Glutamatergic neuron (in vitro differentiated cells): ENCODE data around the gene SLC17A9. TPM values are rescaled to one million over a fixed set of nuclear protein-coding genes. Genes with fewer than 3 reads are reported as not detected.

Experiments
- DNase-seq: peaks from one replicate; pipeline ENCODE4 v3.0.0; 2022
- H3K27ac Mint-ChIP-seq: one replicate; pipeline ENCODE4 v1.8.0; 2020; ENCODE audit warnings: mild to moderate bottlenecking, mixed read lengths, inconsistent platforms; ENCODE audit not compliant: unreplicated experiment
- H3K27me3 Mint-ChIP-seq: one replicate; pipeline ENCODE4 v1.8.0; 2020; ENCODE audit warnings: mild to moderate bottlenecking, moderate library complexity, mixed read lengths, inconsistent platforms; ENCODE audit not compliant: unreplicated experiment
- H3K36me3 Mint-ChIP-seq: one replicate; pipeline ENCODE4 v1.8.0; 2020; ENCODE audit warnings: mild to moderate bottlenecking, mixed read lengths, inconsistent platforms; ENCODE audit not compliant: unreplicated experiment
- H3K4me1 Mint-ChIP-seq: one replicate; pipeline ENCODE4 v1.8.0; 2020; ENCODE audit warnings: mild to moderate bottlenecking, low read depth, mixed read lengths, inconsistent platforms; ENCODE audit not compliant: unreplicated experiment
- H3K4me3 Mint-ChIP-seq: one replicate; pipeline ENCODE4 v1.8.0; 2020; ENCODE audit warnings: mild to moderate bottlenecking, mixed read lengths, inconsistent platforms; ENCODE audit not compliant: unreplicated experiment
- H3K9me3 Mint-ChIP-seq: one replicate; pipeline ENCODE4 v1.8.0; 2020; ENCODE audit warnings: mild to moderate bottlenecking, moderate library complexity, mixed read lengths, inconsistent platforms; ENCODE audit not compliant: unreplicated experiment
- CTCF ChIP-seq: fragments of 200-600 bp; sonication (generic); IDR thresholded peaks from one replicate; pipeline ENCODE4 v1.5.0; 2021; ENCODE audit not compliant: partially characterized antibody, unreplicated experiment
- total RNA-seq: library from RNA; stranded (reverse); fragmentation: NEBNext Ultra II Directional; extraction: Animal tissue kit (Norgen Biotek cat#: 25700); gene quantifications from one replicate; pipeline ENCODE4 v1.2.1, GENCODE V29; 2021; ENCODE audit not compliant: unreplicated experiment

SLC17A9 gene
- total RNA-seq, 1 donor from 2014 or later: 1.8 TPM

- peak overlapping the region; percentile 40 for H3K27ac Mint-ChIP-seq
- no peaks in the 10 kb centered on the region for H3K36me3 Mint-ChIP-seq
- peaks cover 42% of the 10 kb centered on the region for H3K4me1 Mint-ChIP-seq
- H3K27me3 Mint-ChIP-seq: peaks cover 6% of the 10 kb centered on the region
- H3K9me3 Mint-ChIP-seq: peaks cover 5% of the 10 kb centered on the region
- H3K4me3 Mint-ChIP-seq: no peak overlapping the region
- no peak for DNase-seq
- TF ChIP-seq CTCF: no peak
Observed at GRCh38 chr20:62910777-62911497, 41.6 kb upstream of the SLC17A9 start.

DNA sequence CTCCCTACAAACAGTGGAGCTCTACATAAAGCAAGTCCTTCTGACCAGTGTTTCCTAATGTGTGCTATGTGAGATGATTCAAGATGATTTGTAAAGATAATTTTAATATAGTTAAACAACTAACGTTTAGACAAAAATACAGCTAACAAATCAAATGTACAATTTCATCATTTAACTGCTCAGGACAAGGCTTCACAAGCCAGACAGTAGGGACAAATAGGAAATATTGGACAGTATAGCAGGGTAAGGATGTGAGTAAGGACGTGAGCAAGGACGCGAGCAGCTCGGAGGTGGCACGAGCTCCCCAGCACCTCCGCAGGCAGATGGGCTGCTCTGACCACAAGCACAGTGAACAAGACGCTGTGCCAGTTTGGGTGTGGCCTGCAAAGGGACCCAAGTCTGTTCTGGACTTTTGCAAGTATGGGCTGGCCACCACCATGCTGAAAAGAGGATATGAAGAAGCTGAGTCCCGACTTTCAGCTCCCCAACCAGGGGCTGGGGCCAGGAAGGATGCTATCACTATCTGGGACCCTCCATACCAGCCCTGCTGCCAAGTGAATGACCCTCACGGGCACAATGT lies 40.7 kb upstream of the SLC17A9 start:
- H3K9me3 Mint-ChIP-seq: peaks cover 5% of the 10 kb centered on the region
- no peak overlapping the region for H3K4me3 Mint-ChIP-seq
- no peak for DNase-seq
- H3K27me3 Mint-ChIP-seq: peaks cover 6% of the 10 kb centered on the region
- TF ChIP-seq CTCF: no peak
- peak overlapping the region; percentile 43 for H3K27ac Mint-ChIP-seq
- peaks cover 46% of the 10 kb centered on the region for H3K4me1 Mint-ChIP-seq
- H3K36me3 Mint-ChIP-seq: no peaks in the 10 kb centered on the region

- Mint-ChIP-seq H3K9me3 (peaks cover 5% of the 10 kb centered on the region), H3K36me3 (no peaks in the 10 kb centered on the region), H3K4me1 (peaks cover 55% of the 10 kb centered on the region), H3K27me3 (peaks cover 6% of the 10 kb centered on the region), H3K4me3 (peak overlapping the region; percentile 64), H3K27ac (peak overlapping the region; percentile 82)
- TF ChIP-seq CTCF: no peak
- no peak for DNase-seq
Observed at GRCh38 chr20:62913043-62913630, 39.4 kb upstream of the SLC17A9 start.

GRCh38 chr20:62914436-62914835 lies 38.1 kb upstream of the SLC17A9 start:
- TF ChIP-seq CTCF: no peak
- peaks cover 64% of the 10 kb centered on the region for H3K4me1 Mint-ChIP-seq
- peak; percentile 63 for DNase-seq
- H3K36me3 Mint-ChIP-seq: no peaks in the 10 kb centered on the region
- H3K9me3 Mint-ChIP-seq: peaks cover 5% of the 10 kb centered on the region
- H3K4me3 Mint-ChIP-seq: peak overlapping the region; percentile 92
- peaks cover 6% of the 10 kb centered on the region for H3K27me3 Mint-ChIP-seq
- peak overlapping the region; percentile 99 for H3K27ac Mint-ChIP-seq

- DNase-seq: peak; percentile 58
Observed at GRCh38 chr20:62914970-62915457, 37.5 kb upstream of the SLC17A9 start.

More at GRCh38 chr20:62914970-62915457, 37.5 kb upstream of the SLC17A9 start:
- no peak for TF ChIP-seq CTCF
- H3K27ac Mint-ChIP-seq: peak overlapping the region; percentile 99
- peaks cover 5% of the 10 kb centered on the region for H3K9me3 Mint-ChIP-seq
- peaks cover 6% of the 10 kb centered on the region for H3K27me3 Mint-ChIP-seq
- peaks cover 66% of the 10 kb centered on the region for H3K4me1 Mint-ChIP-seq
- no peaks in the 10 kb centered on the region for H3K36me3 Mint-ChIP-seq
- H3K4me3 Mint-ChIP-seq: peak overlapping the region; percentile 92
